HUES6 (cell line): ENCODE results near the gene TTC28.

Source experiments
- H3K27ac ChIP-seq: 2 replicates; pipeline ENCODE4 v1.7.0; 2013; ENCODE audit warnings: low read depth, mild to moderate bottlenecking, low read length, inconsistent platforms
- H3K27me3 ChIP-seq: 2 replicates; pipeline ENCODE4 v1.6.1; 2013; ENCODE audit warnings: low read length; ENCODE audit not compliant: control insufficient read depth, insufficient read depth
- H3K36me3 ChIP-seq: 2 replicates; pipeline ENCODE4 v1.6.1; 2013; ENCODE audit warnings: low read length; ENCODE audit not compliant: control insufficient read depth, insufficient read depth
- H3K4me1 ChIP-seq: 2 replicates; pipeline ENCODE4 v1.6.1; 2013; ENCODE audit warnings: low read length; ENCODE audit not compliant: control insufficient read depth, insufficient read depth
- H3K4me3 ChIP-seq: 2 replicates; pipeline ENCODE4 v1.5.1; 2013; ENCODE audit warnings: low read depth, low read length
- H3K9ac ChIP-seq: one replicate; pipeline ENCODE4 v1.6.1; 2013; ENCODE audit warnings: mild to moderate bottlenecking, low read length
- H3K9me3 ChIP-seq: 2 replicates; pipeline ENCODE4 v1.6.1; 2013; ENCODE audit warnings: low read depth, low read length; ENCODE audit not compliant: control insufficient read depth, insufficient read depth

The TTC28 gene

GRCh38 chr22:28438183-28438768 lies 241.4 kb downstream of the TTC28 start:
- Histone ChIP-seq H3K27ac (no peak overlapping the region), H3K4me3 (no peak overlapping the region), H3K9me3 (no peaks in the 10 kb centered on the region), H3K36me3 (no peaks in the 10 kb centered on the region), H3K4me1 (peaks cover 10% of the 10 kb centered on the region; the same call in 1 of the 2 replicates), H3K27me3 (no peaks in the 10 kb centered on the region), H3K9ac (no peak overlapping the region)

- Histone ChIP-seq H3K9me3 (no peaks in the 10 kb centered on the region), H3K27ac (no peak overlapping the region), H3K27me3 (no peaks in the 10 kb centered on the region), H3K36me3 (no peaks in the 10 kb centered on the region), H3K4me3 (no peak overlapping the region), H3K4me1 (0 out of 2 replicates have a peak, but pooled peaks cover 4% of the 10 kb centered on the region), H3K9ac (no peak overlapping the region)
These were observed 243.7 kb downstream of the TTC28 start for GRCh38 chr22:28435982-28436381.

- no peaks in the 10 kb centered on the region for H3K36me3 ChIP-seq
- H3K4me3 ChIP-seq = no peak overlapping the region
- 0 out of 2 replicates have a peak, but pooled peaks cover under 1% of the 10 kb centered on the region for H3K4me1 ChIP-seq
- H3K9me3 ChIP-seq = no peaks in the 10 kb centered on the region
- H3K27me3 ChIP-seq = no peaks in the 10 kb centered on the region
- no peak overlapping the region for H3K27ac ChIP-seq
- no peak overlapping the region for H3K9ac ChIP-seq
These were observed 244.4 kb downstream of the TTC28 start for GRCh38 chr22:28435140-28435768.

- Histone ChIP-seq H3K4me1 (no peaks in the 10 kb centered on the region), H3K9ac (no peak overlapping the region), H3K9me3 (no peaks in the 10 kb centered on the region), H3K27ac (no peak overlapping the region), H3K27me3 (no peaks in the 10 kb centered on the region), H3K4me3 (no peak overlapping the region), H3K36me3 (no peaks in the 10 kb centered on the region)
These were observed 249.1 kb downstream of the TTC28 start for GRCh38 chr22:28430466-28431025.

GRCh38 chr22:28429711-28430110 lies 249.9 kb downstream of the TTC28 start:
- Histone ChIP-seq H3K9me3 (no peaks in the 10 kb centered on the region), H3K36me3 (no peaks in the 10 kb centered on the region), H3K27ac (no peak overlapping the region)

GRCh38 chr22:28428271-28428670 lies 251.4 kb downstream of the TTC28 start:
- Histone ChIP-seq H3K4me1 (peaks cover 9% of the 10 kb centered on the region; the same call in 1 of the 2 replicates), H3K9ac (no peak overlapping the region)

More at GRCh38 chr22:28429711-28430110, 249.9 kb downstream of the TTC28 start:
- no peaks in the 10 kb centered on the region for H3K27me3 ChIP-seq
- no peak overlapping the region for H3K9ac ChIP-seq
- peaks cover 5% of the 10 kb centered on the region; the same call in 1 of the 2 replicates for H3K4me1 ChIP-seq
- no peak overlapping the region for H3K4me3 ChIP-seq

GRCh38 chr22:28426346-28427132 lies 253.1 kb downstream of the TTC28 start:
- no peak overlapping the region for H3K27ac ChIP-seq
- H3K4me3 ChIP-seq = no peak overlapping the region

More at GRCh38 chr22:28428271-28428670, 251.4 kb downstream of the TTC28 start:
- H3K9me3 ChIP-seq = no peaks in the 10 kb centered on the region
- H3K36me3 ChIP-seq = no peaks in the 10 kb centered on the region
- no peak overlapping the region for H3K27ac ChIP-seq
- no peak overlapping the region for H3K4me3 ChIP-seq
- H3K27me3 ChIP-seq = no peaks in the 10 kb centered on the region

GRCh38 chr22:28425211-28425610 lies 254.4 kb downstream of the TTC28 start:
- H3K4me3 ChIP-seq = no peak overlapping the region
- peaks cover 9% of the 10 kb centered on the region; the same call in 1 of the 2 replicates for H3K4me1 ChIP-seq
- no peaks in the 10 kb centered on the region for H3K9me3 ChIP-seq
- no peaks in the 10 kb centered on the region for H3K27me3 ChIP-seq
- no peak overlapping the region for H3K9ac ChIP-seq
- H3K36me3 ChIP-seq = no peaks in the 10 kb centered on the region
- H3K27ac ChIP-seq = no peak overlapping the region

More at GRCh38 chr22:28426346-28427132, 253.1 kb downstream of the TTC28 start:
- no peaks in the 10 kb centered on the region for H3K36me3 ChIP-seq
- no peaks in the 10 kb centered on the region for H3K9me3 ChIP-seq
- peaks cover 9% of the 10 kb centered on the region; the same call in 1 of the 2 replicates for H3K4me1 ChIP-seq
- no peaks in the 10 kb centered on the region for H3K27me3 ChIP-seq
- no peak overlapping the region for H3K9ac ChIP-seq

- Histone ChIP-seq H3K9ac (no peak overlapping the region), H3K9me3 (no peaks in the 10 kb centered on the region), H3K27ac (no peak overlapping the region), H3K36me3 (no peaks in the 10 kb centered on the region), H3K27me3 (no peaks in the 10 kb centered on the region), H3K4me3 (no peak overlapping the region), H3K4me1 (peaks cover 11% of the 10 kb centered on the region; the same call in 1 of the 2 replicates)
These were observed 255.1 kb downstream of the TTC28 start for GRCh38 chr22:28424427-28425080.

GRCh38 chr22:28419919-28420318 lies 259.7 kb downstream of the TTC28 start:
- Histone ChIP-seq H3K9me3 (no peaks in the 10 kb centered on the region), H3K9ac (no peak overlapping the region), H3K4me3 (no peak overlapping the region), H3K36me3 (no peaks in the 10 kb centered on the region), H3K27ac (no peak overlapping the region), H3K4me1 (peaks cover 11% of the 10 kb centered on the region; the same call in 1 of the 2 replicates), H3K27me3 (no peaks in the 10 kb centered on the region)
